ENCODE results near the gene PIEZO2.

- TF ChIP-seq CTCF (IDR thresholded peaks at IDR 0.05) (peak in 3 of 6 experiments; percentile 29 to 42 (median 36)), POLR2A (IDR thresholded peaks at IDR 0.05) (no peak)
These were observed 14.3 kb upstream of the PIEZO2 start for GRCh38 chr18:11163665-11164064.

All from esophagus squamous epithelium (tissue), 4 donors.